HEK293 (cell line): ENCODE results near the gene EFCAB9.

Experiments
- CTCF ChIA-PET: fragments of 350-600 bp; formaldehyde crosslinking; extraction: SDS; loops from one replicate; lab custom pipeline; 2021; ENCODE audit warnings: antibody characterized with exemption; lab: Yijun Ruan, JAX
- POLR2A ChIA-PET: fragments of 300-600 bp; formaldehyde crosslinking; extraction: SDS; loops from one replicate; lab custom pipeline; 2020; ENCODE audit warnings: antibody characterized with exemption, inconsistent platforms; lab: Yijun Ruan, JAX
- H3K27ac ChIP-seq: fragments of 200-500 bp; sonication (Bioruptor generic); 2 replicates; pipeline ENCODE4 v1.5.1; 2014; ENCODE audit warnings: low read depth, low read length, control low read depth, inconsistent platforms; ENCODE audit errors: extremely low read depth
- H3K36me3 ChIP-seq, 2 experiments: fragments of 200-500 bp in 1 of 2; sonication (Bioruptor generic) in 1 of 2; 1 replicate in 1 of 2; 2 replicates in 1 of 2; pipeline ENCODE4 v1.5.1; 2014 to 2017; ENCODE audit warnings: inconsistent platforms in 2 of 2, low read length in 2 of 2; ENCODE audit not compliant: control insufficient read depth in 2 of 2, insufficient read depth in 1 of 2
- H3K4me1 ChIP-seq: fragments of 200-500 bp; sonication (Bioruptor generic); 2 replicates; pipeline ENCODE4 v1.5.1; 2014; ENCODE audit warnings: mild to moderate bottlenecking, low read length, inconsistent platforms; ENCODE audit not compliant: control insufficient read depth, insufficient read depth
- H3K4me3 ChIP-seq: 2 replicates; pipeline ENCODE4 v1.5.1; 2011; ENCODE audit warnings: low read depth, mild to moderate bottlenecking, control low read depth, low read length, moderate library complexity
- H3K9me3 ChIP-seq: fragments of 200-500 bp; sonication (Bioruptor generic); 2 replicates; pipeline ENCODE4 v1.5.1; 2014; ENCODE audit warnings: low read depth, low read length, inconsistent platforms; ENCODE audit not compliant: control insufficient read depth, insufficient read depth
- EGR2 ChIP-seq: fragments of 450-650 bp; formaldehyde crosslinking; IDR thresholded peaks from 2 replicates; pipeline ENCODE4 v1.5.1; 2016; ENCODE audit warnings: low read depth, missing biosample characterization, missing genetic modification characterization
- HOXC10 ChIP-seq: sonication (generic); formaldehyde crosslinking; IDR thresholded peaks from 2 replicates; pipeline ENCODE4 v1.8.1; 2023; ENCODE audit warnings: mild to moderate bottlenecking, missing genetic modification reagents
- MYNN ChIP-seq: fragments of 450-650 bp; formaldehyde crosslinking; IDR thresholded peaks from 2 replicates; pipeline ENCODE4 v1.5.1; 2016; ENCODE audit warnings: missing biosample characterization, missing genetic modification characterization, borderline replicate concordance
- SALL2 ChIP-seq: fragments of 450-650 bp; formaldehyde crosslinking; IDR thresholded peaks from 2 replicates; pipeline ENCODE4 v1.5.0; 2017; ENCODE audit warnings: missing biosample characterization, mild to moderate bottlenecking, missing genetic modification characterization, borderline replicate concordance
- SP7 ChIP-seq: fragments of 450-650 bp; formaldehyde crosslinking; IDR thresholded peaks from 2 replicates; pipeline ENCODE4 v1.5.1; 2016; ENCODE audit warnings: missing biosample characterization, missing genetic modification characterization
- ZBTB21 ChIP-seq: fragments of 450-650 bp; formaldehyde crosslinking; IDR thresholded peaks from 2 replicates; pipeline ENCODE4 v1.5.1; 2017; ENCODE audit warnings: missing biosample characterization, missing genetic modification characterization
- ZEB2 ChIP-seq: fragments of 450-650 bp; formaldehyde crosslinking; IDR thresholded peaks from 2 replicates; pipeline ENCODE4 v1.5.1; 2016; ENCODE audit warnings: missing biosample characterization, missing genetic modification characterization
- ZFP69B ChIP-seq: fragments of 450-650 bp; formaldehyde crosslinking; IDR thresholded peaks from 2 replicates; pipeline ENCODE4 v1.5.1; 2016; ENCODE audit warnings: missing biosample characterization, missing genetic modification characterization
- ZNF132 ChIP-seq: fragments of 450-650 bp; formaldehyde crosslinking; IDR thresholded peaks from 2 replicates; pipeline ENCODE4 v1.5.1; 2017; ENCODE audit warnings: missing biosample characterization, missing genetic modification characterization, borderline replicate concordance
- ZNF138 ChIP-seq: fragments of 450-650 bp; formaldehyde crosslinking; IDR thresholded peaks from 2 replicates; pipeline ENCODE4 v1.5.1; 2016; ENCODE audit warnings: missing biosample characterization, missing genetic modification characterization, borderline replicate concordance
- ZNF184 ChIP-seq: fragments of 450-650 bp; IDR thresholded peaks from 2 replicates; pipeline ENCODE4 v1.5.1; 2018; ENCODE audit warnings: missing biosample characterization, mild to moderate bottlenecking, missing genetic modification characterization
- ZNF202 ChIP-seq: fragments of 450-650 bp; formaldehyde crosslinking; IDR thresholded peaks from 2 replicates; pipeline ENCODE4 v1.5.1; 2016; ENCODE audit warnings: missing biosample characterization, missing genetic modification characterization, borderline replicate concordance
- ZNF211 ChIP-seq: fragments of 450-650 bp; formaldehyde crosslinking; IDR thresholded peaks from 2 replicates; pipeline ENCODE4 v1.5.1; 2016; ENCODE audit warnings: low read depth, missing biosample characterization, missing genetic modification characterization
- ZNF239 ChIP-seq: fragments of 450-650 bp; formaldehyde crosslinking; IDR thresholded peaks from 2 replicates; pipeline ENCODE4 v1.5.1; 2016; ENCODE audit warnings: missing biosample characterization, missing genetic modification characterization
- ZNF426 ChIP-seq: fragments of 450-650 bp; formaldehyde crosslinking; IDR thresholded peaks from 2 replicates; pipeline ENCODE4 v1.5.1; 2017; ENCODE audit warnings: missing biosample characterization, missing genetic modification characterization, mild to moderate bottlenecking, inconsistent platforms, moderate library complexity
- ZNF501 ChIP-seq: fragments of 450-650 bp; formaldehyde crosslinking; IDR thresholded peaks from 2 replicates; pipeline ENCODE4 v1.5.1; 2016; ENCODE audit warnings: missing biosample characterization, missing genetic modification characterization
- ZNF571 ChIP-seq: fragments of 450-650 bp; formaldehyde crosslinking; IDR thresholded peaks from 2 replicates; pipeline ENCODE4 v1.5.0; 2017; ENCODE audit warnings: missing biosample characterization, missing genetic modification characterization
- ZNF660 ChIP-seq: fragments of 450-650 bp; IDR thresholded peaks from 2 replicates; pipeline ENCODE4 v1.5.1; 2018; ENCODE audit warnings: missing biosample characterization, mild to moderate bottlenecking, missing genetic modification characterization
- ZNF664 ChIP-seq: fragments of 450-650 bp; formaldehyde crosslinking; IDR thresholded peaks from 2 replicates; pipeline ENCODE4 v1.5.1; 2016; ENCODE audit warnings: missing biosample characterization, missing genetic modification characterization
- ZNF670 ChIP-seq: fragments of 450-650 bp; formaldehyde crosslinking; IDR thresholded peaks from 2 replicates; pipeline ENCODE4 v1.5.1; 2016; ENCODE audit warnings: missing biosample characterization, missing genetic modification characterization, low read depth
- ZNF707 ChIP-seq: fragments of 450-650 bp; formaldehyde crosslinking; IDR thresholded peaks from 2 replicates; pipeline ENCODE4 v1.5.1; 2016; ENCODE audit warnings: missing biosample characterization, missing genetic modification characterization
- ZNF768 ChIP-seq: fragments of 450-650 bp; formaldehyde crosslinking; IDR thresholded peaks from 2 replicates; pipeline ENCODE4 v1.5.1; 2018; ENCODE audit warnings: missing biosample characterization, mild to moderate bottlenecking, missing genetic modification characterization
- ZNF792 ChIP-seq: fragments of 450-650 bp; formaldehyde crosslinking; IDR thresholded peaks from 2 replicates; pipeline ENCODE4 v1.5.1; 2016; ENCODE audit warnings: missing biosample characterization, missing genetic modification characterization
- ZSCAN23 ChIP-seq: fragments of 450-650 bp; formaldehyde crosslinking; IDR thresholded peaks from 2 replicates; pipeline ENCODE4 v1.5.1; 2016; ENCODE audit warnings: missing biosample characterization, missing genetic modification characterization
- TF ChIP-seq, protein P1 (sequence below): fragments of 450-650 bp; formaldehyde crosslinking; IDR thresholded peaks from 2 replicates; pipeline ENCODE4 v1.5.1; 2017; ENCODE audit warnings: missing biosample characterization, missing genetic modification characterization
- TF ChIP-seq, protein P2 (sequence below): fragments of 450-650 bp; formaldehyde crosslinking; IDR thresholded peaks from 2 replicates; pipeline ENCODE4 v1.5.1; 2016; ENCODE audit warnings: missing biosample characterization, missing genetic modification characterization
- TF ChIP-seq, protein P3 (sequence below): fragments of 450-650 bp; formaldehyde crosslinking; IDR thresholded peaks from 2 replicates; pipeline ENCODE4 v1.5.1; 2016; ENCODE audit warnings: missing biosample characterization, missing genetic modification characterization

EFCAB9 gene

DNA sequence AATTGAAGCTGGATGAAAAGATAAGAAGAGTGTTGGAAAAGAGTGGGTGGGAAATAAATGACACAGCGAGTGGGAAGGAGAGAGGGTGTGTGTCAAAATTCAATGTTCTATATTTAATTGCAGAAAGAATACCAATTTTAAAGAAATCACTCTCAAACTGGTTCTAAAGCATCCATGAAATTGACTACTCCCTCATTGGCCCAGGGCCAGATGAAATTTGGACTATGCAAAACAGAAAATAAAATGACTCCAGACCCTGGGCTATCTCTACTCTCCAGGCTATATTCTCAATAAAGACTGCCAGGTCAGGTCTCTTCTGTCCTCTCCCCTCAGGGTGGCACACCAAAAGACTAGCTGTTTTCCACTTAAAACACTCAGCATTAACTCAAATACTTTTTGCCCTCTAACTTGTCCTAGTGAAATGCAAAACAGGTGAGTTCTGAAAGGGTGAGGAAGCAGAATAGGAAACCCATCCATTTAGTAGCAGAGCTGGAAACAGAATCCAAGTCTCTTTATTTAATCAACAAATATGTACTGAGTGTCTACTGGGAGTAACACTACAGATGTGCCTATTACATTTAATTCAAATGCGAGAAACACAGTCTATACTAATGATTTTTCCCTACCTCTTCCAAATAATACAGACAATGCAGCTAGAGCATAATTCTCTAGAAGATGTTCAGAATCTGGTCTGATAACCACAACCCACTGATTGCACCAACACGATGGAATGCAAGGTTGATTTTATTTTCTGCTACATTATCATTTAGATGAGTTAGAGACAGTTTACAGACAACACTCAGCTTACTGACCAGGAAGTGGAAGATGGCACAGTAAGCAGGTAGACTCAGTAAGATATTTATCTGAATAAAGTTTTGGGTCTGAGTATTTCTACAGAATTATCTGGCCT is 42.1 kb downstream of the EFCAB9 start:
- TF ChIP-seq EGR2, result peak; percentile 36; the same call in 1 of the 2 replicates
- no peak for TF ChIP-seq ZNF211 (tag by site-specific recombination)
- CTCF ChIA-PET, result no interaction called here
- H3K4me1 ChIP-seq, result peaks cover 12% of the 10 kb centered on the region
- H3K36me3 ChIP-seq, result peaks cover 12 to 26% of the 10 kb centered on the region in 2 experiments; a peak in 2 of 3 replicates
- no peaks in the 10 kb centered on the region for H3K9me3 ChIP-seq
- POLR2A ChIA-PET, result no interaction called here
- H3K27ac ChIP-seq, result no peak overlapping the region
- no peak overlapping the region for H3K4me3 ChIP-seq

DNA sequence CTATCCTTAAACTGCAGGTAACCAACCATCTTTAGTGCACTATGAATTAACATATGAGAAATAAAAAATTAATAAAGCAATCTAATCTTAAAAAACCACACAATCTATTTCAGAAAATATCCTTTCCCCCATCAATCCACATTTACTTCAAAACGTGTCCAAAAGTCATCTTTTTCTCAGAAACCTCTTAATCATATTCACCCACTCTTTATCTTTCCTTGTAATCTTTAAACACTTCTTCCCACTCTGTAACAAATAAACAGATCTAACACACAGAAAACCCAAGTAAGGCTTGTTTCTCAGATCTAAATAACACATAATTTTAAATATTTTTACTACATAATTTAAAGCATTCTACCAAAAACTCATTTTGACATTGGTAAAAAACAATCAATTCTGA is 44.4 kb downstream of the EFCAB9 start:
- Histone ChIP-seq H3K4me1 (peaks cover 12% of the 10 kb centered on the region), H3K4me3 (no peak overlapping the region), H3K9me3 (no peaks in the 10 kb centered on the region), H3K36me3 (peaks cover 5 to 6% of the 10 kb centered on the region in 2 experiments; a peak in 2 of 3 replicates), H3K27ac (no peak overlapping the region)
- POLR2A ChIA-PET, result no interaction called here
- CTCF ChIA-PET, result no interaction called here
- TF ChIP-seq ZNF670 (no peak), SALL2 (tag by site-specific recombination) (no peak), ZNF571 (tag by site-specific recombination) (no peak), ZNF239 (tag by site-specific recombination) (no peak), ZNF707 (tag by site-specific recombination) (no peak), HOXC10 (CRISPR knock-in tag) (no peak), MYNN (tag by site-specific recombination) (no peak), ZNF660 (no peak), ZNF426 (tag by site-specific recombination) (no peak)
- TF ChIP-seq, protein P1, sequence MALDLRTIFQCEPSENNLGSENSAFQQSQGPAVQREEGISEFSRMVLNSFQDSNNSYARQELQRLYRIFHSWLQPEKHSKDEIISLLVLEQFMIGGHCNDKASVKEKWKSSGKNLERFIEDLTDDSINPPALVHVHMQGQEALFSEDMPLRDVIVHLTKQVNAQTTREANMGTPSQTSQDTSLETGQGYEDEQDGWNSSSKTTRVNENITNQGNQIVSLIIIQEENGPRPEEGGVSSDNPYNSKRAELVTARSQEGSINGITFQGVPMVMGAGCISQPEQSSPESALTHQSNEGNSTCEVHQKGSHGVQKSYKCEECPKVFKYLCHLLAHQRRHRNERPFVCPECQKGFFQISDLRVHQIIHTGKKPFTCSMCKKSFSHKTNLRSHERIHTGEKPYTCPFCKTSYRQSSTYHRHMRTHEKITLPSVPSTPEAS (tag by site-specific recombination), result no peak

DNA sequence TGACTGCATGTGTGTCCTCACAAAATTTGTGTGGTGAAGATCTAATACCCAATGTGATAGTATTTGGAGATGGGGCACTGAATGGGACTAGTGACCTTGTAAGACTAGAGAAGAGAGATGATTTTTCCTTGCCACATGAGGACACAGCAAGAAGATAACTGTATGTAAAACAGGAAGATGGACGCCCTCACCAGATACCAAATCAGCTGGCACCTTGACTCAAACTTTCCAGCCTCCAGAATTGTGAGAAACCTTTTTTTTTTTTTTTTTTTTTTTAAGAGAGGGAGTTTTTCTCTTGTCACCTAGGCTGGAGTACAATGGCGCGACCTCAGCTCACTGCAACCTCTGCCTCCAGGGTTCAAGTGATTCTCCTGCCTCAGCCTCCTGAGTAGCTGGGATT is 49.3 kb downstream of the EFCAB9 start:
- CTCF ChIA-PET, result interaction anchor here (1.0 kb wide), 1 partner anchor 54 kb away, joined by 5 read pairs; no protein-coding TSS in a partner anchor
- POLR2A ChIA-PET, result no interaction called here
- H3K36me3 ChIP-seq, result no peaks in the 10 kb centered on the region; a peak in 1 of 3 replicates
- H3K27ac ChIP-seq, result no peak overlapping the region
- no peaks in the 10 kb centered on the region for H3K9me3 ChIP-seq
- H3K4me3 ChIP-seq, result no peak overlapping the region
- H3K4me1 ChIP-seq, result 0 out of 2 replicates have a peak, but pooled peaks cover under 1% of the 10 kb centered on the region
- no peak for TF ChIP-seq ZNF792 (tag by site-specific recombination)
- no peak for TF ChIP-seq ZNF768 (tag by site-specific recombination)
- TF ChIP-seq ZFP69B, result no peak
- no peak for TF ChIP-seq ZNF202 (tag by site-specific recombination)
- no peak for TF ChIP-seq SP7
- TF ChIP-seq ZBTB21 (tag by site-specific recombination), result no peak
- TF ChIP-seq ZNF132 (tag by site-specific recombination), result no peak
- TF ChIP-seq ZEB2, result no peak
- no peak for TF ChIP-seq ZNF664 (tag by site-specific recombination)
- no peak for TF ChIP-seq ZNF501 (tag by site-specific recombination)
- TF ChIP-seq ZNF184 (tag by site-specific recombination), result no peak
- TF ChIP-seq ZNF138 (tag by site-specific recombination), result no peak
- TF ChIP-seq, protein P2, sequence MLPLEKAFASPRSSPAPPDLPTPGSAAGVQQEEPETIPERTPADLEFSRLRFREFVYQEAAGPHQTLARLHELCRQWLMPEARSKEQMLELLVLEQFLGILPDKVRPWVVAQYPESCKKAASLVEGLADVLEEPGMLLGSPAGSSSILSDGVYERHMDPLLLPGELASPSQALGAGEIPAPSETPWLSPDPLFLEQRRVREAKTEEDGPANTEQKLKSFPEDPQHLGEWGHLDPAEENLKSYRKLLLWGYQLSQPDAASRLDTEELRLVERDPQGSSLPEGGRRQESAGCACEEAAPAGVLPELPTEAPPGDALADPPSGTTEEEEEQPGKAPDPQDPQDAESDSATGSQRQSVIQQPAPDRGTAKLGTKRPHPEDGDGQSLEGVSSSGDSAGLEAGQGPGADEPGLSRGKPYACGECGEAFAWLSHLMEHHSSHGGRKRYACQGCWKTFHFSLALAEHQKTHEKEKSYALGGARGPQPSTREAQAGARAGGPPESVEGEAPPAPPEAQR (tag by site-specific recombination), result no peak
- TF ChIP-seq, protein P3, sequence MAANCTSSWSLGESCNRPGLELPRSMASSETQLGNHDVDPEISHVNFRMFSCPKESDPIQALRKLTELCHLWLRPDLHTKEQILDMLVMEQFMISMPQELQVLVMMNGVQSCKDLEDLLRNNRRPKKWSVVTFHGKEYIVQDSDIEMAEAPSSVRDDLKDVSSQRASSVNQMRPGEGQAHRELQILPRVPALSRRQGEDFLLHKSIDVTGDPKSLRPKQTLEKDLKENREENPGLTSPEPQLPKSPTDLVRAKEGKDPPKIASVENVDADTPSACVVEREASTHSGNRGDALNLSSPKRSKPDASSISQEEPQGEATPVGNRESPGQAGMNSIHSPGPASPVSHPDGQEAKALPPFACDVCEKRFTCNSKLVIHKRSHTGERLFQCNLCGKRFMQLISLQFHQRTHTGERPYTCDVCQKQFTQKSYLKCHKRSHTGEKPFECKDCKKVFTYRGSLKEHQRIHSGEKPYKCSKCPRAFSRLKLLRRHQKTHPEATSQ (tag by site-specific recombination), result no peak
- no peak for TF ChIP-seq ZSCAN23 (tag by site-specific recombination)
